ENCODE data around the gene CBX4. TPM values are rescaled to one million over a fixed set of nuclear protein-coding genes. Genes with fewer than 3 reads are reported as not detected.

CBX4 gene
- polyA plus RNA-seq, 4 donors: 5.4 to 50.4 (median 10.7) TPM

GRCh38 chr17:79874329-79874981 lies 35.2 kb upstream of the CBX4 start:
- 18 to 34% (median 32%) methylated on average over 6 of the region's 6 CpGs for WGBS, 3 donors
- no peaks in the 10 kb centered on the region for H3K9me3 ChIP-seq (ENCODE audit: control insufficient read depth in 2 of 2, insufficient read depth in 1 of 2, low read depth in 1 of 2, low read length in 1 of 2)
- DNase-seq (peak; percentile 63 to 72), FAIRE-seq (no peak)
- no peak overlapping the region for H3K27ac ChIP-seq (ENCODE audit: low read depth in 1 of 3, low read length in 2 of 3)
- peaks cover 0 to 10% (median 0%) of the 10 kb centered on the region in 3 donors for H3K4me1 ChIP-seq (ENCODE audit: control insufficient read depth in 3 of 3, insufficient read depth in 2 of 3, low read depth in 1 of 3, low read length in 2 of 3)
- peaks cover 0 to 2% (median 0%) of the 10 kb centered on the region in 3 donors for H3K36me3 ChIP-seq (ENCODE audit: control insufficient read depth in 3 of 3, insufficient read depth in 2 of 3, low read depth in 1 of 3, low read length in 3 of 3)
- no peak overlapping the region for H3K4me3 ChIP-seq (ENCODE audit: low read depth in 1 of 3, low read length in 3 of 3)
- no peaks in the 10 kb centered on the region for H3K27me3 ChIP-seq (ENCODE audit: control insufficient read depth in 3 of 3, insufficient read depth in 3 of 3, low read length in 3 of 3)

DNA sequence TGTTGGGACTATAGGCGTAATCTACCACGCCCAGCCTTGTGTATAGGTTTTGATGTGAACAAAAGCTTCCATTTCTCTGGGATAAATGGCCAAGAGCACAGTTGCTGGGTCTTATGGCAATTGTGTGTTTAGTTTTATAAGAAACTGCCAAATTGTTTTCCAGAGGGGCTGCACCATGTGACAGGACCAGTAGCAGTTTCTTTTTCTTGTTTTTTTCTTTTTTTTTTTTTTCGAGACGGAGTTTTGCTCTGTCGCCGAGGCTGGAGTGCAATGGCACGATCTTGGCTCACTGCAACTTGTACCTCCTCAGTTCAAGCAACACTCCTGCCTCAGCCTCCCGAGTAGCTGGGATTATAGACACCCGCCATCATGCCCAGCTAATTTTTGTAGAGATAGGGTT lies 34.3 kb upstream of the CBX4 start:
- DNase-seq: no peak
- WGBS, 3 donors: 88 to 96% (median 91%) methylated on average over 9 of the region's 9 CpGs
- Histone ChIP-seq H3K9me3 (ENCODE audit: control insufficient read depth in 2 of 2, insufficient read depth in 1 of 2, low read depth in 1 of 2, low read length in 1 of 2) (no peaks in the 10 kb centered on the region), H3K27ac (ENCODE audit: low read depth in 1 of 3, low read length in 2 of 3) (no peak overlapping the region), H3K27me3 (ENCODE audit: control insufficient read depth in 3 of 3, insufficient read depth in 3 of 3, low read length in 3 of 3) (no peaks in the 10 kb centered on the region), H3K4me1 (ENCODE audit: control insufficient read depth in 3 of 3, insufficient read depth in 2 of 3, low read depth in 1 of 3, low read length in 2 of 3) (peaks cover 0 to 10% (median 0%) of the 10 kb centered on the region in 3 donors), H3K4me3 (ENCODE audit: low read depth in 1 of 3, low read length in 3 of 3) (no peak overlapping the region), H3K36me3 (ENCODE audit: control insufficient read depth in 3 of 3, insufficient read depth in 2 of 3, low read depth in 1 of 3, low read length in 3 of 3) (peaks cover 0 to 2% (median 0%) of the 10 kb centered on the region in 3 donors)
- FAIRE-seq: no peak

- FAIRE-seq: no peak
- WGBS, 3 donors: 69 to 83% (median 69%) methylated on average over 10 of the region's 10 CpGs
- H3K9me3 ChIP-seq (ENCODE audit: control insufficient read depth in 2 of 2, insufficient read depth in 1 of 2, low read depth in 1 of 2, low read length in 1 of 2): no peaks in the 10 kb centered on the region
- H3K27me3 ChIP-seq (ENCODE audit: control insufficient read depth in 3 of 3, insufficient read depth in 3 of 3, low read length in 3 of 3): no peaks in the 10 kb centered on the region
- no peak overlapping the region for H3K4me3 ChIP-seq (ENCODE audit: low read depth in 1 of 3, low read length in 3 of 3)
- no peak overlapping the region for H3K27ac ChIP-seq (ENCODE audit: low read depth in 1 of 3, low read length in 2 of 3)
- DNase-seq: no peak
- peaks cover 0 to 2% (median 0%) of the 10 kb centered on the region in 3 donors for H3K36me3 ChIP-seq (ENCODE audit: control insufficient read depth in 3 of 3, insufficient read depth in 2 of 3, low read depth in 1 of 3, low read length in 3 of 3)
- peaks cover 0 to 4% (median 0%) of the 10 kb centered on the region in 3 donors for H3K4me1 ChIP-seq (ENCODE audit: control insufficient read depth in 3 of 3, insufficient read depth in 2 of 3, low read depth in 1 of 3, low read length in 2 of 3)
Observed at GRCh38 chr17:79872762-79873161, 33.5 kb upstream of the CBX4 start.

GRCh38 chr17:79871131-79871530 lies 31.9 kb upstream of the CBX4 start:
- DNase-seq (no peak), FAIRE-seq (no peak)
- 89 to 93% (median 91%) methylated on average over 17 to 18 of the region's 18 CpGs for WGBS, 3 donors

DNA sequence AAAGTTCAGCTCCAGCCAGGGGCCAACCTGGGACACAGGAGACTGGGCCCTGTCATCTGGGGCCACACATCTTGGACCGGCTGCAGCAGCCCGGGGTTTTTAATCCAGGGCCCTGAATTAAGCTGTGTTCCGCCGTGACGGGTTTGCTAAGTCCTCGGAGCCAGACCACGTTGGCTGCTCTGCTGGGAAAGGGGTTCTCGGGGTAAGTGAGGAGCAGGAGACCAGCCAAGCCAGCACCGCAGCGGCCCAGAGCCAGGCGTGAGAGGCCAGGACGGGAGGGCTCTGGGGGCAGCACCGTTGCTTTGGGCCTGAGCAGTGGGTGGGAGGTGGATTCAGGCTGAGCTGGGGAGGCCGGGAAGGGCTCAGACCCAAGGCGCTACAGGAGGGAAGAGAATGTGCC lies 31.3 kb upstream of the CBX4 start:
- Histone ChIP-seq H3K9me3 (ENCODE audit: control insufficient read depth in 2 of 2, insufficient read depth in 1 of 2, low read depth in 1 of 2, low read length in 1 of 2) (no peaks in the 10 kb centered on the region), H3K4me1 (ENCODE audit: control insufficient read depth in 3 of 3, insufficient read depth in 2 of 3, low read depth in 1 of 3, low read length in 2 of 3) (no peaks in the 10 kb centered on the region), H3K27me3 (ENCODE audit: control insufficient read depth in 3 of 3, insufficient read depth in 3 of 3, low read length in 3 of 3) (no peaks in the 10 kb centered on the region), H3K4me3 (ENCODE audit: low read depth in 1 of 3, low read length in 3 of 3) (no peak overlapping the region), H3K36me3 (ENCODE audit: control insufficient read depth in 3 of 3, insufficient read depth in 2 of 3, low read depth in 1 of 3, low read length in 3 of 3) (peaks cover 0 to 2% (median 0%) of the 10 kb centered on the region in 3 donors), H3K27ac (ENCODE audit: low read depth in 1 of 3, low read length in 2 of 3) (no peak overlapping the region)
- WGBS, 3 donors: 87 to 95% (median 91%) methylated on average over 14 to 15 of the region's 15 CpGs
- FAIRE-seq (no peak), DNase-seq (no peak)

More at GRCh38 chr17:79871131-79871530, 31.9 kb upstream of the CBX4 start:
- Histone ChIP-seq H3K27ac (ENCODE audit: low read depth in 1 of 3, low read length in 2 of 3) (no peak overlapping the region), H3K36me3 (ENCODE audit: control insufficient read depth in 3 of 3, insufficient read depth in 2 of 3, low read depth in 1 of 3, low read length in 3 of 3) (peaks cover 0 to 2% (median 0%) of the 10 kb centered on the region in 3 donors), H3K4me1 (ENCODE audit: control insufficient read depth in 3 of 3, insufficient read depth in 2 of 3, low read depth in 1 of 3, low read length in 2 of 3) (no peaks in the 10 kb centered on the region), H3K27me3 (ENCODE audit: control insufficient read depth in 3 of 3, insufficient read depth in 3 of 3, low read length in 3 of 3) (no peaks in the 10 kb centered on the region), H3K9me3 (ENCODE audit: control insufficient read depth in 2 of 2, insufficient read depth in 1 of 2, low read depth in 1 of 2, low read length in 1 of 2) (no peaks in the 10 kb centered on the region), H3K4me3 (ENCODE audit: low read depth in 1 of 3, low read length in 3 of 3) (no peak overlapping the region)

DNA sequence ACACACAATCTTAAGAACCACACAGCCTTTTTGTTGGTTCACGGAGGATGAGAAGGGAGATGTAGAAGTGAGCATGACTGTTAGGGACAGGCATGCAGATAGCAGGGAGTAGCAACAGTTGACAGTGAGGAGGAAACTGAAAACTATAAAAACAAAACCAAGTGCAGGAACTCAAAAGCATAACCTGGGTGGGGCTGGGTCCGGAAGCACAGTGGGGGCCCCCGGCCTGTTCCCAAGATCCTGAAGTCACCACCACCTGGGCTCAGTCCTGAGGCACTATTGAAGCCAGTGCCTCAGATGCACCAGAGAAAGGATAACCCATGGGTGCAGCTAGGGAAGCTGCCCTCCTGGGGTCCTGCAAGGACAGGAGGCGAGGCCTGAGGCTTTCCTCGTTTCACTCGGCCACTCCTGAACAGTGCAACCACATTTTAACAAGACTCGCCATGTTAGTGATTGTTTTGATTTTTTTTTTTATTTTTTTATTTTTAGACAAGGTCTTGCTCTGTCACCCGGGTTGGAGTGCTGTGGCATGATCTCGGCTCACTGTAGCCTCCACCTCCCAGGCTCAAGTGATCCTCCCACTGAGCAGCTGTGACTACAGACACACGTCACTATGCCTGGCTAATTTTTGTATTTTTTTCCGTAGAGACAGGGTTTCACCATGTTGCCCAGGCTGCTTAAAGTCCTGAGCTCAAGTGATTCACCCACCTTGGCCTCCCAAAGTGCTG lies 27.7 kb upstream of the CBX4 start:
- Histone ChIP-seq H3K27me3 (ENCODE audit: control insufficient read depth in 3 of 3, insufficient read depth in 3 of 3, low read length in 3 of 3) (peaks cover 0 to 2% (median 0%) of the 10 kb centered on the region in 3 donors), H3K4me3 (ENCODE audit: low read depth in 1 of 3, low read length in 3 of 3) (no peak overlapping the region), H3K36me3 (ENCODE audit: control insufficient read depth in 3 of 3, insufficient read depth in 2 of 3, low read depth in 1 of 3, low read length in 3 of 3) (peaks cover 0 to 2% (median 0%) of the 10 kb centered on the region in 3 donors), H3K9me3 (ENCODE audit: control insufficient read depth in 2 of 2, insufficient read depth in 1 of 2, low read depth in 1 of 2, low read length in 1 of 2) (no peaks in the 10 kb centered on the region), H3K4me1 (ENCODE audit: control insufficient read depth in 3 of 3, insufficient read depth in 2 of 3, low read depth in 1 of 3, low read length in 2 of 3) (peaks cover 0 to 4% (median 0%) of the 10 kb centered on the region in 3 donors), H3K27ac (ENCODE audit: low read depth in 1 of 3, low read length in 2 of 3) (no peak overlapping the region)
- FAIRE-seq (no peak), DNase-seq (no peak)
- WGBS, 3 donors: 51 to 57% (median 57%) methylated on average over 11 of the region's 11 CpGs

DNA sequence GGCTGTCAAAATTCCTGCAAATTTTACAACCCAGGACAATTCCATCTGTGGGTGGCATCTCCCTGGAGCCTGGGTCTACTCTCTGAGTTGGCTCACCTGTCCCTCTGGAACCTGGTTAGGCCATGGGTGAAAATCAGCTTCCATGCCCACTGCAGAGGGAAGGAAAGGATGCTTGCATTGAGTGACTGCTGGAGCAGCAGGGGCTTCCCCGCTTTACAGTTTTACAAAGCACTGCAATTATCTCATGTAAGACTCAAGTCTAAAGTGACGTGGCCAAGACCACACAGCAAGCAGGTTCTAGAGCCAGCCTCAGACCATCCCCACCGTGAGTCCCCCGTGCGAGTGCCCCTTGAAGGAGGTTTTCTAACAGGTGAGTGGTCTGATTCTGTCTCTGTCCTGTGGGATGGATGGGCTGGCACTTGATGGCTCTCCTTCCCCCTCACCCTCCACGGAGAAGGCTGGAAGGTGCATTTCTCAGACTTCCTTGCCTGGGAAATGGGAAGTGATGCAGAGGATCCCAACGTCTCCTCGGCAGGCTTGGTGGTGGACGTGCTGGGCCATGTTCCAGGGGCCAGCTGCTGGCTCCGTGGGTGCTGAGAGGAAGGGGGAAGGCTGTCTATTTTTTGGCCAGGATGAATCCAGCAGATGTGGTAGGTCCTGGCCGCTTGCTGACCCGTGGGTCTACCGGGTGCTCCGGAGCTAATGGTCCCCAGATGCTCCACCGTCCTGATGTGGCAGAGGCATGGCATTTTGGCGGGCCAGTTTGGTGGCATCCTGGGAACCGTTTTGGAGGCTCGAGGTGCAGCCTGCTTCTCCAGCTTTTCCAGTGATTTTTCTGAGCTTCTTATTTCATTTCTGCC lies 26.3 kb upstream of the CBX4 start:
- Histone ChIP-seq H3K27ac (ENCODE audit: low read depth in 1 of 3, low read length in 2 of 3) (no peak overlapping the region), H3K9me3 (ENCODE audit: control insufficient read depth in 2 of 2, insufficient read depth in 1 of 2, low read depth in 1 of 2, low read length in 1 of 2) (no peaks in the 10 kb centered on the region), H3K4me3 (ENCODE audit: low read depth in 1 of 3, low read length in 3 of 3) (no peak overlapping the region), H3K36me3 (ENCODE audit: control insufficient read depth in 3 of 3, insufficient read depth in 2 of 3, low read depth in 1 of 3, low read length in 3 of 3) (peaks cover 0 to under 1% (median 0%) of the 10 kb centered on the region in 3 donors), H3K4me1 (ENCODE audit: control insufficient read depth in 3 of 3, insufficient read depth in 2 of 3, low read depth in 1 of 3, low read length in 2 of 3) (peaks cover 0 to 12% (median 2%) of the 10 kb centered on the region in 3 donors), H3K27me3 (ENCODE audit: control insufficient read depth in 3 of 3, insufficient read depth in 3 of 3, low read length in 3 of 3) (peaks cover 0 to 2% (median 0%) of the 10 kb centered on the region in 3 donors)
- WGBS, 3 donors: 72 to 82% (median 78%) methylated on average over 18 of the region's 18 CpGs
- FAIRE-seq (no peak), DNase-seq (no peak)

DNA sequence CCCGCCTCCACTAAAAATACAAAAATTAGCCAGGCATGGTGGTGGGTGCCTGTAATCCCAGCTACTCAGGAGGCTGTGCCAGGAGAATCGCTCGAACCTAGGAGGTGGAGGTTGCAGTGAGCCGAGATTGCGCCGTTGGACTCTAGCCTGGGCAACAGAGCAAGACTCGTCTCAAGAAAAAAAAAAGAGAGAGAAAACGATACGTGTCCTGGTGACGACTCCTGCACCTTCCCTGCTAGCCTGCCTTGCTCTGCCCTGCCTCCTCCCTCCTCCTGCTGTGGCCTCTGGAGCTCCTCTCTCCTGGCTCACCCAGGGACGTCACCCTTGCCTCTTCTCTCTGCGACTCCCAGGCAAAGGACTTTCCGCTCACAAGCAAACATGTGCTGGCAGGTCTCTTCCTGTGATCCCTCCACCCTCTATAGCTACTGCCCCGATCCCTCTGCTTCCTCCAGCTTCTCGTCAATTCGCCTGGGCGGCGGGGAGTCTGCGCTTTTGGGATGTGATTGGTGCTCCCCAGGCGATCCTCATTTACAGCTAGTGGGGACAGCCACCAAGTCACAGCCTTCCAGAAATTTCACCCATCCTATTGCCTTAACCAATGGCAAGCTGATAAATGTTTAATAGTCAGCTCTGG lies 25.5 kb upstream of the CBX4 start:
- peaks cover 0 to 2% (median 0%) of the 10 kb centered on the region in 3 donors for H3K27me3 ChIP-seq (ENCODE audit: control insufficient read depth in 3 of 3, insufficient read depth in 3 of 3, low read length in 3 of 3)
- no peaks in the 10 kb centered on the region for H3K9me3 ChIP-seq (ENCODE audit: control insufficient read depth in 2 of 2, insufficient read depth in 1 of 2, low read depth in 1 of 2, low read length in 1 of 2)
- FAIRE-seq (no peak), DNase-seq (no peak)
- H3K4me1 ChIP-seq (ENCODE audit: control insufficient read depth in 3 of 3, insufficient read depth in 2 of 3, low read depth in 1 of 3, low read length in 2 of 3): peaks cover 0 to 12% (median 2%) of the 10 kb centered on the region in 3 donors
- WGBS, 3 donors: 76 to 78% (median 76%) methylated on average over 20 of the region's 20 CpGs
- no peaks in the 10 kb centered on the region for H3K36me3 ChIP-seq (ENCODE audit: control insufficient read depth in 3 of 3, insufficient read depth in 2 of 3, low read depth in 1 of 3, low read length in 3 of 3)
- no peak overlapping the region for H3K4me3 ChIP-seq (ENCODE audit: low read depth in 1 of 3, low read length in 3 of 3)
- H3K27ac ChIP-seq (ENCODE audit: low read depth in 1 of 3, low read length in 2 of 3): no peak overlapping the region
